ENCODE data around the gene TSPAN17. TPM values are rescaled to one million over a fixed set of nuclear protein-coding genes. Genes with fewer than 3 reads are reported as not detected.

The TSPAN17 gene
- total RNA-seq, 4 donors from 2014 or later = 16.4 to 36.4 (median 30.6) TPM

DNA sequence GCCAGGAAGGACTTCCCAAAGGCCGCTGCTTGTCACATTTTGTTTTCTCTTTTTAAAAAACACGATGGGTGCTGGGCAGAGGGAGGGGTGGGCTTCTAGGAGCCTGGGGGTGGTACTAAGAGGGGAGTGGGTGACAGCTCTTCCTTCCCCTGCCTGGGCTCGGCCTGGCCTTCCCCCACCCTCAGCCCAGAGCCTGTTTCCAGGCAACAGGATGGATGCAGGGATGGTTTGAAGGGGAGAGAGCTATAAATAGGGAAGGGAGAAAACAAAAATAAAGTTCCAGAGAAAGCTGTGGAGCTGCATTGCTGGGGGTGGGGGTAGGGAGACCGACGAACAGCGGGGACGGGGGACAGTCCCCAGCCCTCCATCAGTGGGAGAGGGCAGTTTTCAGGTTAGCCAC lies 30.8 kb upstream of the TSPAN17 start:
- Histone ChIP-seq H3K4me1 (peaks cover 7 to 27% (median 14%) of the 10 kb centered on the region in 3 donors), H3K4me3 (no peak overlapping the region), H3K27me3 (peaks cover 11 to 90% (median 25%) of the 10 kb centered on the region in 4 donors), H3K9me3 (no peaks in the 10 kb centered on the region), H3K36me3 (no peaks in the 10 kb centered on the region), H3K27ac (no peak overlapping the region)
- TF ChIP-seq, protein P1, sequence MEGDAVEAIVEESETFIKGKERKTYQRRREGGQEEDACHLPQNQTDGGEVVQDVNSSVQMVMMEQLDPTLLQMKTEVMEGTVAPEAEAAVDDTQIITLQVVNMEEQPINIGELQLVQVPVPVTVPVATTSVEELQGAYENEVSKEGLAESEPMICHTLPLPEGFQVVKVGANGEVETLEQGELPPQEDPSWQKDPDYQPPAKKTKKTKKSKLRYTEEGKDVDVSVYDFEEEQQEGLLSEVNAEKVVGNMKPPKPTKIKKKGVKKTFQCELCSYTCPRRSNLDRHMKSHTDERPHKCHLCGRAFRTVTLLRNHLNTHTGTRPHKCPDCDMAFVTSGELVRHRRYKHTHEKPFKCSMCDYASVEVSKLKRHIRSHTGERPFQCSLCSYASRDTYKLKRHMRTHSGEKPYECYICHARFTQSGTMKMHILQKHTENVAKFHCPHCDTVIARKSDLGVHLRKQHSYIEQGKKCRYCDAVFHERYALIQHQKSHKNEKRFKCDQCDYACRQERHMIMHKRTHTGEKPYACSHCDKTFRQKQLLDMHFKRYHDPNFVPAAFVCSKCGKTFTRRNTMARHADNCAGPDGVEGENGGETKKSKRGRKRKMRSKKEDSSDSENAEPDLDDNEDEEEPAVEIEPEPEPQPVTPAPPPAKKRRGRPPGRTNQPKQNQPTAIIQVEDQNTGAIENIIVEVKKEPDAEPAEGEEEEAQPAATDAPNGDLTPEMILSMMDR (IDR thresholded peaks at IDR 0.05) = no peak
- no peak for TF ChIP-seq POLR2A (IDR thresholded peaks at IDR 0.05)
- WGBS, 2 donors = 62 to 66% methylated on average over 7 of the region's 7 CpGs
- intact Hi-C loops (cut with DNase I) = no loop called here
- no peak for DNase-seq

DNA sequence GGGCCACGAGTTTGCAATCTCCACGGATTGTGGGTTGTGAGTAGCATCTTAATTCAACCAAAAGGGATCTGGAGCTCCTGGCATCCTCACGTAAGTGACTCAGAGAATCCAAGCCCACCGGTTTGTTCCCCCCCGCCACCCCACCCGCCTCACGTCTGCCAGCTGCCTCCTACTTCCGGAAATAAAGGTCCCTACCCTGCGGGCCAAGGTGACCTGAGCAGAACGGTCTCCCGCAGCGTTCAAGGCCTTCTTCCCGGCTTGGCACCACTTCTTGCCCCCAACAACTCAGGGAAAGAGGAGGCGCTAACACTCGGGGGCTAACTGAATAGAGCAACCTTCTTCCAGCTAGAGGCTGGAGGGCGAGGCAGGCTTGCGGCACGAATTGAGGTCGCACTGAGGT lies 28.5 kb upstream of the TSPAN17 start:
- DNase-seq = no peak
- WGBS, 2 donors = 29 to 60% methylated on average over 5 to 10 of the region's 19 CpGs
- intact Hi-C loops (cut with DNase I) = no loop called here
- peaks cover 11 to 90% (median 25%) of the 10 kb centered on the region in 4 donors for H3K27me3 ChIP-seq
- peaks cover 7 to 27% (median 14%) of the 10 kb centered on the region in 3 donors for H3K4me1 ChIP-seq
- no peaks in the 10 kb centered on the region for H3K36me3 ChIP-seq
- H3K27ac ChIP-seq = no peak overlapping the region
- H3K9me3 ChIP-seq = no peaks in the 10 kb centered on the region
- TF ChIP-seq POLR2A (IDR thresholded peaks at IDR 0.05) = no peak
- TF ChIP-seq, protein P1 (IDR thresholded peaks at IDR 0.05) = no peak
- H3K4me3 ChIP-seq = peak overlapping the region in 1 of 4 donors; percentile 34

DNA sequence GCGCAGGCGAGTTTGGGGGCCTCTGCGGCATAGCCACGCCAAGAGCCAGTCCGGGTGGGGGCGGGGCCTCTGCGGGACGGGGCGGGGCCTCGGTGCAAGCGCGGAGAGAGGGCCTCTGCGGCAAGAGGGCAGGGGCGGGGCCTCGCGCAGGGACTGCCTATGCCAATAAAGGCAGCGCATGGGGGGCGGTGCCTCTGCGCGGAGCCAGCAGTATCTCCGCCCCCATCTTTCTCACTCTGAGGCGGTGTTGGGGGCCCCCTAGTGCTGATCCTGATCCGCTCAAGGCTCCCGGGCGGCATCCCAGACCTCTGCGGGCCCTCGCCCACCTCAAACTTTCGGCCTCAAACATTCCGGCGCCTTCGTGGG lies 28.1 kb upstream of the TSPAN17 start:
- no peaks in the 10 kb centered on the region for H3K36me3 ChIP-seq
- no peaks in the 10 kb centered on the region for H3K9me3 ChIP-seq
- intact Hi-C loops (cut with DNase I) = no loop called here
- peaks cover 11 to 93% (median 25%) of the 10 kb centered on the region in 4 donors for H3K27me3 ChIP-seq
- H3K4me1 ChIP-seq = peaks cover 7 to 27% (median 14%) of the 10 kb centered on the region in 3 donors
- TF ChIP-seq POLR2A (IDR thresholded peaks at IDR 0.05) = no peak
- TF ChIP-seq, protein P1 (IDR thresholded peaks at IDR 0.05) = peak in 1 of 6 experiments; percentile 15
- H3K27ac ChIP-seq = no peak overlapping the region
- no CpG with 5 or more reads among the region's 31 CpGs for WGBS, 2 donors
- no peak for DNase-seq
- H3K4me3 ChIP-seq = peak overlapping the region in 1 of 4 donors; percentile 34

DNA sequence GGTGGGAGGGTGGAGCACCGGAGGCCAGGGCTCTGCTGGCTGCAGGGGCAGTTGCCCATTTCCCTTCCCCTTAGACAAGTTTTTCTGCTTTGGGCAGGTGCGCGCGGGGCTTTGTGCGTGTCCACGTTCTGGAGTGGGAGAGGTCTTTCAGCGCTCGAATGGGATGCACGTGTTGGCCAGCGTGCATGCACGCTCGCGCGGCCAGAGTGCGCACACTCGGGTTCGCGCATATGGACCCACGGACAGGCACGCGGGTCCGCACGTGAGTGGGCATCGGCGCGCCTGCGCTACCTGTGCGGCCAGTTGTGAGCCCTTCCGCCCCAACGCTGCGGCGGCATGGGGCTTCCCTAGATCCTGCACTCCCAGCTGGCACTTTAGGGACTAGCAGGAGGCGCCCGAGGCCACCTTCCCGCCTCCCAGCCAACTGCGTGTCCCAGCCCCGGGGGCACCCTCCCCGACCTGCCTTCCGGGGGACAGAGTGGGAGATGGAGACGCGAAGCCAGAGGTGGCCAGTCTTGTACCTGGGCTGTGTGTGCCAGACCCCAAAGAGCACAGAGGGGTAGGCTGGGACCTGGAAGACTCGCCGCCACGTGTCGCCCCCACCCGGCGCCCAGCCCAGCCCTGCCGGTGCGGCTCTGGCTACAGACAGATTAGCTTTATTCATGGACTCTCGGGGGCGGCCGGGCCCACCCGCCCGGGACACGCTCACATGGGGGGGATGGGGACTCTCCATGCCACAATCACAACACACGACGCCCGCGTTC lies 27.5 kb upstream of the TSPAN17 start:
- peaks cover 11 to 98% (median 25%) of the 10 kb centered on the region in 4 donors for H3K27me3 ChIP-seq
- no peaks in the 10 kb centered on the region for H3K36me3 ChIP-seq
- 0% methylated on average over 1 to 4 of the region's 59 CpGs for WGBS, 2 donors
- H3K9me3 ChIP-seq = no peaks in the 10 kb centered on the region
- no peak for DNase-seq
- intact Hi-C loops (cut with DNase I) = no loop called here
- H3K4me3 ChIP-seq = peak overlapping the region in 1 of 4 donors; percentile 34
- TF ChIP-seq, protein P1 (IDR thresholded peaks at IDR 0.05) = no peak
- TF ChIP-seq POLR2A (IDR thresholded peaks at IDR 0.05) = no peak
- no peak overlapping the region for H3K27ac ChIP-seq
- H3K4me1 ChIP-seq = peaks cover 7 to 27% (median 14%) of the 10 kb centered on the region in 3 donors

DNA sequence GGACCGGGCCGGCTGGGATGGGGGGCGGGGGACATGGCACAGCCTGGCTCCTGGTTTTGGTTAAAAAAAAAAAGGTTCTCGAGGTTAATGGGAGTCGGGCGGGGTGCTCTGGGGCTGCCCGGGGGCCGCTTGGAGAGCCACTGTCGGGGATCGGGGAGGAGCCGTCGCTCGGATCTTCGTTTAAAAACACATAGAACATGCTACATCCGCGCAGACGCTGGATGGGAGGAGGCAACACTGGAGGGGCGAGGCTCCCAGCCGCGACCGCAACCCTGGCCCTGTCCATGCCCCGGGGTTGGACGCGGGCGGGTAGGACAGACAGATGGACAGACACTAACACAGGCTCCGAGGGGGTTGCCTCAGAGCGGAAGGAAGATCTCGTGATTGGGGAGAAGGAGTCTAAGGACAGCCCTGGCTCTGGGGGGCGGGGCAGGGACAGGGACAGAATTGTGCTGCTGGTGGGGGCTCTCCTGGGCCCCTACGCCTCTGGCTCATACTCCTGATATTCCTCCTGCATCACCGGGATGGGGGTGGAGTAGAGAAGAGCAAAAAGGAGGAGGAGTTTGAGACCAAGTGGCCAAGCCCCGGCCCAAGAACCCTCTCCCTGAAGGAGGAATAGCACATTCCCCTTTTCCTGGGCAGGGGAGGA lies 26.8 kb upstream of the TSPAN17 start:
- TF ChIP-seq, protein P1 (IDR thresholded peaks at IDR 0.05) = no peak
- TF ChIP-seq POLR2A (IDR thresholded peaks at IDR 0.05) = no peak
- Histone ChIP-seq H3K4me1 (peaks cover 7 to 27% (median 14%) of the 10 kb centered on the region in 3 donors), H3K27me3 (peaks cover 11 to 98% (median 25%) of the 10 kb centered on the region in 4 donors), H3K27ac (no peak overlapping the region), H3K9me3 (no peaks in the 10 kb centered on the region), H3K36me3 (no peaks in the 10 kb centered on the region), H3K4me3 (peak overlapping the region in 1 of 4 donors; percentile 34)
- WGBS, 2 donors = 9% methylated on average over 13 to 22 of the region's 32 CpGs
- intact Hi-C loops (cut with DNase I) = no loop called here
- no peak for DNase-seq

Data from esophagus squamous epithelium (tissue), 5 donors.